Superior temporal gyrus (tissue), 1 donor: Measurements from ENCODE around the gene TMTC2.
A peak's percentile ranks its signal among the peaks of the same experiment; 100 is the strongest.
"Not testable (repeated sequence)": the region's sequence is repeated elsewhere in the genome, so short reads cannot be mapped to it uniquely, and the experiment has no call there.

Experiments used
- DNase-seq: peaks from one replicate; pipeline ENCODE4 v3.0.0-alpha.2; 2016; ENCODE audit errors: extremely low spot score

The TMTC2 gene

GRCh38 chr12:82788594-82788993 is 101.9 kb downstream of the TMTC2 start:
- no peak for DNase-seq

GRCh38 chr12:82789674-82790073 is 103.0 kb downstream of the TMTC2 start:
- DNase-seq = no peak

- DNase-seq = no peak
Measured at GRCh38 chr12:82793751-82794281, 107.1 kb downstream of the TMTC2 start.

DNA sequence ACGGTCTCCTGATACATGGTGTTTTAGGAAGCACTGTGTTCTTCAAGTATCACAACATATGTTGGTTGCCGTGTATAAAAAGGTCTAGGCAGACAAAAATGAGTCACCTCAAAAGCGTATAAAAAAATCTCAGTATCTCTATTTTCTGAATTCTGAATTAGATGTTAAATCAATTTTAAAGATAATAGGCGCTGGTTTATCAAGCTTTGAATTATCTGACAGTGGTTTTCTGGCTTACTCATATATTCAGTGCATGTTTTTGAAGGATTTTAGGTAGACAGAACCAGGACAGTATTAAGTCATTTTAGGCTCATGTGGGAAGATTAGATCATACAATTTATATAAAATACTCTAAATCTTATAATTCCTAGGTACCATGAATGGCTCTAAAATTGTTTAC is 110.8 kb downstream of the TMTC2 start:
- no peak for DNase-seq

- no peak for DNase-seq
Measured at GRCh38 chr12:82800185-82800584, 113.5 kb downstream of the TMTC2 start.

GRCh38 chr12:82801951-82802610 is 115.4 kb downstream of the TMTC2 start:
- no peak for DNase-seq

DNA sequence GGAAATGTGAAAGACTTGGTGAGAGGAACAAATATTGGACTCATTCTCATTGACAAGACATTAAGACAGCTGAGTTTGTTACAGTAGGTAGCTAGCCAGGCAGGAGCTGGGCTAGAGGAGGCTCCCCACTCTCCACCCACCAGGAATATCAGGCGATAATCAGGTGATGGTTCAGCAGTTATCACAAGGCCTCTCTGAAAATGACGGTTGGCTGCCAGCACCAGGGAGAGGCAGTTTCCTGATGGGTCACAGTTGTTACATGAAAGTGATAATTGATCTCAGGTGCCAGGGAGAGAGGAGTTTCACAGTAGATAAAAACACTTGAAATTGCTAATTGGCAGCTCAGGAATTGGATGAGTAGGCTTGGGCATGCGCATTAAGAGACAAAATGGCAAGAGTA is 116.5 kb downstream of the TMTC2 start:
- DNase-seq = no peak

DNA sequence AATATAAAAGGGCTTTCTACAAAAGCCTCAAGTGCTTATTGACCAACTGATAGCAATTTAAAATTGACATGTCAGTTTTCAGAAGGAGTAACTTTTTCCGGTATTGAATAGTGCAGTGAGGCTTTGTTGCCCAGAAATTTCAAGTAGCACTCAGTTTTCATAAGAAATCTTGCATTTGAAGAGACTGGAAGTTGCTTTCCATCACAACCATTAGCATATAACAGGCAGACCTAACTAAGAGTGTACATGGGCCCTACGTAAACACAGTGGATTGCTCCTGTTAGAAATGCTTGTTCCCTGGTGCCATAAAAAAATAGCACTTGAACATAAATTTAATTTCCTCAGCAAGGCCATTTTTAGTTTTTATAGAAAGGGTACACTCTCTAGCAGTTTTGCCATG is 117.9 kb downstream of the TMTC2 start:
- no peak for DNase-seq

GRCh38 chr12:82805004-82805403 is 118.3 kb downstream of the TMTC2 start:
- not testable (repeated sequence) for DNase-seq

DNA sequence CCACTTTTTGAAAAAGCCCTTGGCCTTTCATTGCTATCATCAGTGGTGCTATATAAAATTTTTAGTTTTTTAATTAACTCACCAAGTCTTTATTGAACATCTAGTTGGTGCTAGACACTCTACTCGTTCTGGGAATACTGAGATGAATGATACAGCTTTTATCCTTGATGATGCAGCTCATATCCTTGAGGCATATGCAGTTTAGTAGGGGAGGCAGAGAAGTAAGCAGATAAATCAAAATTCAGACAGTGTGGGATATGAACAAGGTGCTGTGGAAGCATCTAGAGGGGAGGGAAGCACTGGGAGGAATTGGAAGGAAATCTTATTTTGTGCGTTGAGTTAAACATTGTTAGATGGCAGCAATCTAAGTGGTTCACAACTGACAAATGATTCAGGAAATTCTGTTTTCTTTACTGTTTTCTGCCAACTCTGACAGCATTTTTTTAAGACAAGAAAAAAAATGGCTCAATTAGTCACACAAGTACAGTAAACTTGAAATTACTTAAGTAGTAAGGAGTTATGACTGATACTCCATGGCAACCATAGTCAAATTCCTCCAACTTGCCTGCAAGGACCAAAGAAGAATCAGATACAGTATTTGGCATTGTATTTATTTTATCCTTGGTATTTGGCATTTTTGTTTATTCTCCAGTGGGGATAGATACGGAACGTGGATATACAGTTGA is 119.2 kb downstream of the TMTC2 start:
- DNase-seq = no peak

DNA sequence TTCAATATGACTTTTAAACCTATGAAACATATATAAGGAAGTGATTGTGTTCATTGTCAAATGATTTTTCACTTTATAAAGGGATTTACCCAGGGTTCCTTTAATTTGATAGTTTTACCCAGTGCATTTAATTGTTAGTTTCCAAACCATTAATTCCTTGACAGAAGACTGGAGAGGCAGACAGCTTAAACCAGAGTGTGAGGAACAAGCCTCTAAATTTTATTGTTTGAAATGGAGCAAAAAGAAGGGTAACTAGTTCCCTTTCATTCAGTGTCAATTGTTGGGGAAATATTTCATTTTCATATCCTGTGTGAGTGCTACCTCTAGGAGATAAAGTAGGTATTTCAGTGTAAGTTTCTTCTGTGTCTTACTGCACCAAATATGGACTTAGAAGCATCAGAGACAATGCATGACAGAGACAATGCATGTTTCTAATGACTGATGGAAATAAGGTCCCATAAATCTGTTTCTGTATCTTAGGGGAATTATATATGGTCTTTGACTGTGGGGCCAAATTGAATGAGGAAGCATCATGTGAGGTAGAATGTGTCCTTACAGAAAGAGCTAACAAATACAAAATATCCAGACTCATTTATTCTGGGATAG is 120.5 kb downstream of the TMTC2 start:
- no peak for DNase-seq

GRCh38 chr12:82810568-82810967 is 123.9 kb downstream of the TMTC2 start:
- DNase-seq = no peak

- DNase-seq = peak; percentile 90
Measured at GRCh38 chr12:82817368-82817767, 130.7 kb downstream of the TMTC2 start.

GRCh38 chr12:82818271-82819035 is 131.7 kb downstream of the TMTC2 start:
- no peak for DNase-seq

- no peak for DNase-seq
Measured at GRCh38 chr12:82826505-82826904, 139.8 kb downstream of the TMTC2 start.

DNA sequence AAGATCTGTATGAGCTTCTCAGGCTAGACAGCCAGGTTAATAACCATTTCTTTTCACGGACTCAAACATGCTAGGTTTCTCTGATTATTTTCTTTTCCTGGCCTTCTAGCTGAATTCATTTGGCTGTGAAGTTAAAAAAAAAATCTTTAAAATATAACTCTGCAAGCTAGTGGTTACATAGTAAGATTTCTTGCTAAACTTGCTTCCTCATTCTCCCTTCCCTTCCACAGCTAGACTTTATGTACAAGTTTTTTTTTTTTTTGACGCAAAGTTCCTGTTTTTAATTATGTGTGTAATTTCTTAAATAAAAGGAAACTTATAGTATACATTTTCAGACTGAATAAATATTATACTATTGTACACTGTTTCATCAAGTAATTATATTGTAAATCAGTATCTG is 145.4 kb downstream of the TMTC2 start:
- DNase-seq = no peak

GRCh38 chr12:82832981-82833380 is 146.3 kb downstream of the TMTC2 start:
- DNase-seq = no peak

DNA sequence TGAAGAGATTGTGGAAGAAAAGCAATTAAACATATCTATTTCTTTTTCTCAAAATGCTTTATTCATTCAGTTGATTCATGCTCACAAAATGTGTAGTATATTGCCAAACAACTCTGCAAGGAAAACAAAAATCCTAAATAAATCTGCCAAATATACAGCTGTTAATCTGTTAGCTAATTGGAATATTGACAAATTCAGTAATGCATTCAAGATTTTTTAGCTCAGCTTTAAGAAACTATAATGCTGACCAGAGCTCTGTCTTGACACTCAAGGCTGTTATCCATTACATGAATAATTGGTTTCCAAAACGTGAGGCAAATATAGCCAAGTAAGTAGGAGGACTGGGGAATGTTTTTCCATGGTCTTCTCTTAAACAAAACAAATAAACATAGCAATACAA is 146.8 kb downstream of the TMTC2 start:
- no peak for DNase-seq

GRCh38 chr12:82835217-82835616 is 148.5 kb downstream of the TMTC2 start:
- no peak for DNase-seq

GRCh38 chr12:82838131-82838551 is 151.4 kb downstream of the TMTC2 start:
- peak; percentile 95 for DNase-seq

DNA sequence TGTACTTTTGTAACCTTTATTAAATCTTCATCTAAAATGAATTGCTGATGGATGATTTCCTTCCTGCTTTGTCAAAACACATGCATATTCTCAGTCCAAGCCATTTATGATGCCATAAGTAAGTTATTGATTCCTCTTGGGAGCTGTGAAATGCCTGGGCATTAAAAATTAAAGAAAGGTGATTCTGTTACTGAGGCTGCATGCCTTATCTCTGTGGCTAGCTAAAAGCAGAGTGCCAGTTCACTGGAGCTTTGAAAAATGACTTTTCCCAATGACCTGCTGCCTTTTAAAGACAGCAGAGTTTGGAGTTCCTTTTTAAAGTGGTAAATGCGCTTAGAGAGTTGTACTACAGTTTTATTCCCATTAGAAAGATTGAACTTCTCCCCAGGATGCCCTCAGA is 152.1 kb downstream of the TMTC2 start:
- no peak for DNase-seq

DNA sequence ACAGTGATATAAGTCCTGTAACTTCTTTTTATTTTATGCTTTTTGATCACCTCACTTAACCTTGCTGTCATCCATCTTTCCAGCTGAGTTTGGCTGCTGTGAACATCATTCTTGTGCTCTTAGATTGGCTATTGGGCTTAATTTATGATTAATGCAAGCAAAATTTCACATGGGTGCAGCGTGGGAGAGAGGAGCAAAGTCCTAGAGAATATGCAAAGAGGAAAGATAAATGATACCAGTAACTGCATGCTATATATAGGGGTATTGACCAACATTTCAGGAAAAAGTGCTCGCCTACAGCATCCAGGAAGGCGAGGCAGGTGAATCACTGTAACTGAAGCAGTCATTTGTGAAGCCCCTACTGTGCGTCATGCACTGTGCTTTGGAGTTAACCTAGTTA is 153.1 kb downstream of the TMTC2 start:
- DNase-seq = no peak
